HCT116 (cell line): ENCODE results near the gene GPR146. TPM values are rescaled to one million over a fixed set of nuclear protein-coding genes. Genes with fewer than 3 reads are reported as not detected.
A peak's percentile ranks its signal among the peaks of the same experiment; 100 is the strongest.

Experiments used
- ATAC-seq: fragments of 200-7000 bp; cut with Tn5 transposase; 2 replicates; pipeline ENCODE4 v1.9.1; 2020; ENCODE audit warnings: mild to moderate bottlenecking, moderate library complexity
- BruUV-seq: library from RNA; stranded (reverse); fragments of 400-500 nt; replicated peaks from 2 replicates; lab custom pipeline; 2021; lab: Mats Ljungman, UMichigan
- CTCF ChIA-PET: fragments of 300-600 bp; sonication (Branson Sonifier 250); formaldehyde crosslinking; loops from one replicate; lab custom pipeline; 2021; ENCODE audit warnings: antibody characterized with exemption; lab: Charles Lee
- POLR2A ChIA-PET: fragments of 300-600, 350-600 bp; sonication (Branson Sonifier 250); formaldehyde crosslinking; loops from one replicate; lab custom pipeline; 2021; ENCODE audit warnings: antibody characterized with exemption; lab: Charles Lee
- RAD21 ChIA-PET, 2 experiments: fragments of 300-600 bp; sonication (Branson Sonifier 250); formaldehyde crosslinking; loops; one replicate each; lab custom pipeline; 2023; ENCODE audit warnings: low total read pairs in 2 of 2; ENCODE audit not compliant: uncharacterized antibody in 2 of 2, unreplicated experiment in 2 of 2, low non-redundant PET in 1 of 2; lab: Charles Lee
- DNase-seq: peaks from one replicate; pipeline ENCODE4 v3.0.0-alpha.2; 2010; ENCODE audit warnings: low read depth, low spot score
- H2AFZ ChIP-seq: fragments of 200-600 bp; shearing (Covaris generic), sonication (generic); 2 replicates; pipeline ENCODE4 v1.6.1; 2017; ENCODE audit warnings: low read depth, mixed run types, mixed read lengths, antibody characterized with exemption, low read length; ENCODE audit not compliant: poor library complexity, severe bottlenecking
- H3K27ac ChIP-seq: 2 replicates; pipeline ENCODE4 v1.5.1; 2012; ENCODE audit warnings: low read depth, low read length
- H3K27me3 ChIP-seq: fragments of 200-600 bp; sonication (generic); 2 replicates; pipeline ENCODE4 v1.6.1; 2016; ENCODE audit warnings: mixed run types, low read length, mixed read lengths; ENCODE audit not compliant: insufficient read depth
- H3K36me3 ChIP-seq, 2 experiments: fragments of 200-500 bp in 1 of 2; fragments of 200-600 bp in 1 of 2; sonication (Bioruptor generic) in 1 of 2; sonication (generic) in 1 of 2; 2 replicates each; pipeline versions ENCODE4 v1.5.1 to v1.6.1; 2014 to 2016; ENCODE audit warnings: low read length in 2 of 2, inconsistent platforms in 1 of 2, mixed read lengths in 1 of 2, mixed run types in 1 of 2; ENCODE audit not compliant: insufficient read depth in 2 of 2, control insufficient read depth in 1 of 2
- H3K4me1 ChIP-seq, 2 experiments: fragments of 200-600 bp in 1 of 2; sonication (generic) in 1 of 2; 2 replicates each; pipeline versions ENCODE4 v1.5.1 to v1.6.1; 2012 to 2017; ENCODE audit warnings: low read length in 2 of 2, inconsistent platforms in 1 of 2, mild to moderate bottlenecking in 1 of 2, mixed read lengths in 1 of 2, mixed run types in 1 of 2, moderate library complexity in 1 of 2; ENCODE audit not compliant: insufficient read depth in 2 of 2, control insufficient read depth in 1 of 2
- H3K4me2 ChIP-seq: fragments of 200-600 bp; sonication (generic); 2 replicates; pipeline ENCODE4 v1.6.1; 2017; ENCODE audit warnings: mixed run types, low read length, mixed read lengths
- H3K4me3 ChIP-seq, 2 experiments: fragments of 200-600 bp in 1 of 2; sonication (generic) in 1 of 2; replicated peaks in 1 of 2; 2 replicates each; pipeline ENCODE4 v1.5.1; 2011 to 2016; ENCODE audit warnings: low read length in 2 of 2, control low read depth in 1 of 2, low read depth in 1 of 2, mild to moderate bottlenecking in 1 of 2, mixed read lengths in 1 of 2, mixed run types in 1 of 2
- H3K79me2 ChIP-seq: fragments of 200-600 bp; sonication (generic); 2 replicates; pipeline ENCODE4 v1.6.1; 2017; ENCODE audit warnings: mild to moderate bottlenecking, mixed run types, low read length, moderate library complexity, mixed read lengths; ENCODE audit not compliant: insufficient read depth
- H3K9ac ChIP-seq: fragments of 200-600 bp; sonication (generic); 2 replicates; pipeline ENCODE4 v1.6.1; 2016; ENCODE audit warnings: low read length, mixed read lengths
- H3K9me2 ChIP-seq: fragments of 200-600 bp; sonication (generic), shearing (Covaris generic); 2 replicates; pipeline ENCODE4 v1.6.1; 2017; ENCODE audit warnings: mixed run types, mild to moderate bottlenecking, moderate library complexity; ENCODE audit not compliant: insufficient read depth
- H3K9me3 ChIP-seq, 2 experiments: fragments of 200-500 bp in 1 of 2; fragments of 200-600 bp in 1 of 2; sonication (Bioruptor generic) in 1 of 2; sonication (generic) in 1 of 2; 2 replicates each; pipeline ENCODE4 v1.6.1; 2014 to 2017; ENCODE audit warnings: low read length in 2 of 2, mixed read lengths in 2 of 2, inconsistent platforms in 1 of 2, low read depth in 1 of 2, mild to moderate bottlenecking in 1 of 2, mixed run types in 1 of 2, moderate library complexity in 1 of 2; ENCODE audit not compliant: control insufficient read depth in 1 of 2, insufficient read depth in 1 of 2
- H4K20me1 ChIP-seq: fragments of 200-600 bp; sonication (generic), shearing (Covaris generic); 2 replicates; pipeline ENCODE4 v1.6.1; 2017; ENCODE audit warnings: mixed run types, mild to moderate bottlenecking, moderate library complexity; ENCODE audit not compliant: insufficient read depth
- CBX3 ChIP-seq: IDR thresholded peaks from 2 replicates; pipeline ENCODE4 v1.6.1; 2012; ENCODE audit warnings: low read depth
- EGR1 ChIP-seq: IDR thresholded peaks from 2 replicates; pipeline ENCODE4 v1.6.1; 2012; ENCODE audit warnings: low read depth
- ELF1 ChIP-seq: IDR thresholded peaks from 2 replicates; pipeline ENCODE4 v1.6.1; 2012; ENCODE audit warnings: low read depth, borderline replicate concordance
- FOSL1 ChIP-seq: IDR thresholded peaks from 2 replicates; pipeline ENCODE4 v1.6.1; 2012; ENCODE audit warnings: low read depth
- JUND ChIP-seq: IDR thresholded peaks from 2 replicates; pipeline ENCODE4 v1.6.1; 2012
- POLR2AphosphoS5 ChIP-seq: IDR thresholded peaks from 2 replicates; pipeline ENCODE4 v1.6.1; 2011; ENCODE audit warnings: mild to moderate bottlenecking, low read depth, low read length, moderate library complexity
- TCF7L2 ChIP-seq: IDR thresholded peaks from 2 replicates; pipeline ENCODE4 v1.7.0; 2011; ENCODE audit warnings: borderline replicate concordance, inconsistent platforms; ENCODE audit not compliant: insufficient read depth, insufficient read length; ENCODE audit errors: extremely low read depth
- ZFX ChIP-seq: fragments of 450-650 bp; IDR thresholded peaks from 2 replicates; pipeline ENCODE4 v1.6.1; 2017
- ZNF274 ChIP-seq: fragments of 200-500 bp; sonication (Bioruptor generic); IDR thresholded peaks from 2 replicates; pipeline ENCODE4 v1.6.1; 2014; ENCODE audit warnings: mild to moderate bottlenecking, low read depth, low read length, inconsistent platforms
- intact Hi-C: fragments of 100-400 bp; cut with micrococcal nuclease; formaldehyde crosslinking; loops from 2 replicates; pipeline ENCODE4 v1.10.0; 2022
- total RNA-seq: library from RNA; stranded (reverse); gene quantifications from one replicate; pipeline ENCODE4 v1.2.1, GENCODE V29; 2021; ENCODE audit not compliant: unreplicated experiment
- TF ChIP-seq, protein P1 (sequence below): IDR thresholded peaks from 2 replicates; pipeline ENCODE4 v1.6.1; 2011; ENCODE audit warnings: mild to moderate bottlenecking, low read length, moderate library complexity; ENCODE audit not compliant: insufficient replicate concordance; ENCODE audit errors: extremely low read depth
- TF ChIP-seq, protein P2 (sequence below): IDR thresholded peaks from 2 replicates; pipeline ENCODE4 v1.6.1; 2012
- TF ChIP-seq, protein P3 (sequence below), 3 experiments: fragments of 200-600 bp in 1 of 3; sonication (generic) in 1 of 3; IDR thresholded peaks in 2 of 3; conservative IDR thresholded peaks in 1 of 3; 2 replicates each; pipeline ENCODE4 v1.5.1; 2012 to 2017; ENCODE audit warnings: low read depth in 2 of 3, low read length in 2 of 3, antibody characterized with exemption in 1 of 3, borderline replicate concordance in 1 of 3, control low read depth in 1 of 3, mild to moderate bottlenecking in 1 of 3, mixed read lengths in 1 of 3, mixed run types in 1 of 3, moderate library complexity in 1 of 3; ENCODE audit not compliant: insufficient read depth in 1 of 3
- TF ChIP-seq, protein P4 (sequence below): IDR thresholded peaks from 2 replicates; pipeline ENCODE4 v1.6.1; 2012
- TF ChIP-seq, protein P5 (sequence below): IDR thresholded peaks from 2 replicates; pipeline ENCODE4 v1.6.1; 2012; ENCODE audit warnings: low read depth

Gene GPR146
- total RNA-seq, 1 experiment from 2014 or later = 2.4 TPM

DNA sequence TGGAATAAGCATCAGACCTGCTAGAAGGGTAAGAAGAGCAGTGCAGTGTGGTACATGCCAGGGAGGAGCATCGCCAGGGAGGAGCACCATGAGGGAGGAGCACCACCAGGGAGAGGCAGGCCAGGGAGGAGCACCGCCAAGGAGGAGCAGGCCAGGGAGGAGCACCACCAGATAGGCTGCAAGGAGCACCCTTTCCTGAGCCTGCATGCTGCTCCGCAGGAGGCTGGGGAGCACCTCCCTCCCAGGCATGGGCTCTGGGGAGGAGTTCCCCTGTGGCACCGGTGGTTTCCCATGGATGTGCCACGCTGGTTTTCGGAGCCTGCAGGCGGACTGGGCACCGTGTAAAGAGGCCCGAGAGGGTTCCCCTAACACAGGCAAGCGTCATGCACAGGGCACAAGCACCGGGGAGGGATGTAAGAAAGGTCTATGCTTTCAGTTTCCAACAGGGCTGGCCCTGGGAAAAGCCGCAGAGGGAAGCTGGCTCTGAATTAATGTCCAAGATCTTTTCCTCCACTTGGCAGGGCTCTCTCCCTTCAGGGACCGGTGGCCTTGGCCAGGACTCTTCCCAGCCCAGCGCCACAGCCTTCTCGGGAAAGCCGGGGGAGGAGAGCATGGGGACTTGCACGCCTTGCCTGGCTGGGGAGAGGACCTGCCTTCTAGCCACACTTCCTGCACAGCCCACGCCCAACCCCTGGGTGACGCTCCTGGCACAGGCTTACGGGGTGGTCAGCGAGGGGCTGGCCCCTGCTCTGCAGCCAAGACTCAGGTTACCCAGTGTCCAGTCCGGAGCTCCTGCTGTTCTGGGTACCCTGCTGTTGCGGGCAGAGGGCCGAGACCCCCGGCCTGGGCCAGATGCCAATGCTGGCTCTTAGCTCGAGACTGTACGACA is 32.1 kb downstream of the GPR146 start:
- intact Hi-C loops = no loop called here
- no peak overlapping the region for H3K9ac ChIP-seq
- ChIA-PET POLR2A (no interaction called here), CTCF (interaction anchor here (1.6 kb wide), 1 partner anchor 11 kb away, joined by 4 read pairs; no protein-coding TSS in a partner anchor), RAD21 (no interaction called here)
- no peaks in the 10 kb centered on the region for H3K9me2 ChIP-seq
- no peak for TF ChIP-seq ELF1
- TF ChIP-seq, protein P1, sequence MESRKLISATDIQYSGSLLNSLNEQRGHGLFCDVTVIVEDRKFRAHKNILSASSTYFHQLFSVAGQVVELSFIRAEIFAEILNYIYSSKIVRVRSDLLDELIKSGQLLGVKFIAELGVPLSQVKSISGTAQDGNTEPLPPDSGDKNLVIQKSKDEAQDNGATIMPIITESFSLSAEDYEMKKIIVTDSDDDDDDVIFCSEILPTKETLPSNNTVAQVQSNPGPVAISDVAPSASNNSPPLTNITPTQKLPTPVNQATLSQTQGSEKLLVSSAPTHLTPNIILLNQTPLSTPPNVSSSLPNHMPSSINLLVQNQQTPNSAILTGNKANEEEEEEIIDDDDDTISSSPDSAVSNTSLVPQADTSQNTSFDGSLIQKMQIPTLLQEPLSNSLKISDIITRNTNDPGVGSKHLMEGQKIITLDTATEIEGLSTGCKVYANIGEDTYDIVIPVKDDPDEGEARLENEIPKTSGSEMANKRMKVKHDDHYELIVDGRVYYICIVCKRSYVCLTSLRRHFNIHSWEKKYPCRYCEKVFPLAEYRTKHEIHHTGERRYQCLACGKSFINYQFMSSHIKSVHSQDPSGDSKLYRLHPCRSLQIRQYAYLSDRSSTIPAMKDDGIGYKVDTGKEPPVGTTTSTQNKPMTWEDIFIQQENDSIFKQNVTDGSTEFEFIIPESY = no peak
- no peak for TF ChIP-seq TCF7L2
- no peak for TF ChIP-seq ZFX
- TF ChIP-seq, protein P2, sequence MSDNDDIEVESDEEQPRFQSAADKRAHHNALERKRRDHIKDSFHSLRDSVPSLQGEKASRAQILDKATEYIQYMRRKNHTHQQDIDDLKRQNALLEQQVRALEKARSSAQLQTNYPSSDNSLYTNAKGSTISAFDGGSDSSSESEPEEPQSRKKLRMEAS = no peak
- TF ChIP-seq ZNF274 = no peak
- TF ChIP-seq CBX3 = no peak
- TF ChIP-seq, protein P3, sequence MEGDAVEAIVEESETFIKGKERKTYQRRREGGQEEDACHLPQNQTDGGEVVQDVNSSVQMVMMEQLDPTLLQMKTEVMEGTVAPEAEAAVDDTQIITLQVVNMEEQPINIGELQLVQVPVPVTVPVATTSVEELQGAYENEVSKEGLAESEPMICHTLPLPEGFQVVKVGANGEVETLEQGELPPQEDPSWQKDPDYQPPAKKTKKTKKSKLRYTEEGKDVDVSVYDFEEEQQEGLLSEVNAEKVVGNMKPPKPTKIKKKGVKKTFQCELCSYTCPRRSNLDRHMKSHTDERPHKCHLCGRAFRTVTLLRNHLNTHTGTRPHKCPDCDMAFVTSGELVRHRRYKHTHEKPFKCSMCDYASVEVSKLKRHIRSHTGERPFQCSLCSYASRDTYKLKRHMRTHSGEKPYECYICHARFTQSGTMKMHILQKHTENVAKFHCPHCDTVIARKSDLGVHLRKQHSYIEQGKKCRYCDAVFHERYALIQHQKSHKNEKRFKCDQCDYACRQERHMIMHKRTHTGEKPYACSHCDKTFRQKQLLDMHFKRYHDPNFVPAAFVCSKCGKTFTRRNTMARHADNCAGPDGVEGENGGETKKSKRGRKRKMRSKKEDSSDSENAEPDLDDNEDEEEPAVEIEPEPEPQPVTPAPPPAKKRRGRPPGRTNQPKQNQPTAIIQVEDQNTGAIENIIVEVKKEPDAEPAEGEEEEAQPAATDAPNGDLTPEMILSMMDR (IDR thresholded peaks at IDR 0.05 in 2 of 3, conservative IDR thresholded peaks at IDR 0.05 in 1 of 3; ENCODE audit: borderline replicate concordance in 1 of 3, insufficient read depth in 1 of 3, low read depth in 2 of 3, low read length in 2 of 3) = no peak
- no peak for TF ChIP-seq JUND
- TF ChIP-seq POLR2AphosphoS5 = no peak
- no peak for TF ChIP-seq FOSL1
- TF ChIP-seq EGR1 = no peak
- TF ChIP-seq, protein P4, sequence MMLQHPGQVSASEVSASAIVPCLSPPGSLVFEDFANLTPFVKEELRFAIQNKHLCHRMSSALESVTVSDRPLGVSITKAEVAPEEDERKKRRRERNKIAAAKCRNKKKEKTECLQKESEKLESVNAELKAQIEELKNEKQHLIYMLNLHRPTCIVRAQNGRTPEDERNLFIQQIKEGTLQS = no peak
- TF ChIP-seq, protein P5, sequence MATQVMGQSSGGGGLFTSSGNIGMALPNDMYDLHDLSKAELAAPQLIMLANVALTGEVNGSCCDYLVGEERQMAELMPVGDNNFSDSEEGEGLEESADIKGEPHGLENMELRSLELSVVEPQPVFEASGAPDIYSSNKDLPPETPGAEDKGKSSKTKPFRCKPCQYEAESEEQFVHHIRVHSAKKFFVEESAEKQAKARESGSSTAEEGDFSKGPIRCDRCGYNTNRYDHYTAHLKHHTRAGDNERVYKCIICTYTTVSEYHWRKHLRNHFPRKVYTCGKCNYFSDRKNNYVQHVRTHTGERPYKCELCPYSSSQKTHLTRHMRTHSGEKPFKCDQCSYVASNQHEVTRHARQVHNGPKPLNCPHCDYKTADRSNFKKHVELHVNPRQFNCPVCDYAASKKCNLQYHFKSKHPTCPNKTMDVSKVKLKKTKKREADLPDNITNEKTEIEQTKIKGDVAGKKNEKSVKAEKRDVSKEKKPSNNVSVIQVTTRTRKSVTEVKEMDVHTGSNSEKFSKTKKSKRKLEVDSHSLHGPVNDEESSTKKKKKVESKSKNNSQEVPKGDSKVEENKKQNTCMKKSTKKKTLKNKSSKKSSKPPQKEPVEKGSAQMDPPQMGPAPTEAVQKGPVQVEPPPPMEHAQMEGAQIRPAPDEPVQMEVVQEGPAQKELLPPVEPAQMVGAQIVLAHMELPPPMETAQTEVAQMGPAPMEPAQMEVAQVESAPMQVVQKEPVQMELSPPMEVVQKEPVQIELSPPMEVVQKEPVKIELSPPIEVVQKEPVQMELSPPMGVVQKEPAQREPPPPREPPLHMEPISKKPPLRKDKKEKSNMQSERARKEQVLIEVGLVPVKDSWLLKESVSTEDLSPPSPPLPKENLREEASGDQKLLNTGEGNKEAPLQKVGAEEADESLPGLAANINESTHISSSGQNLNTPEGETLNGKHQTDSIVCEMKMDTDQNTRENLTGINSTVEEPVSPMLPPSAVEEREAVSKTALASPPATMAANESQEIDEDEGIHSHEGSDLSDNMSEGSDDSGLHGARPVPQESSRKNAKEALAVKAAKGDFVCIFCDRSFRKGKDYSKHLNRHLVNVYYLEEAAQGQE = no peak
- peak; percentile 27 for ATAC-seq
- H4K20me1 ChIP-seq = no peaks in the 10 kb centered on the region
- no peaks in the 10 kb centered on the region for H3K27me3 ChIP-seq
- no peak overlapping the region for H3K27ac ChIP-seq
- no peak overlapping the region for H2AFZ ChIP-seq
- no peaks in the 10 kb centered on the region for H3K9me3 ChIP-seq
- H3K79me2 ChIP-seq = no peaks in the 10 kb centered on the region
- no peaks in the 10 kb centered on the region for H3K36me3 ChIP-seq
- H3K4me2 ChIP-seq = no peak overlapping the region
- H3K4me3 ChIP-seq = no peak overlapping the region
- DNase-seq = no peak
- no TSS peak for BruUV-seq
- H3K4me1 ChIP-seq = peaks cover 0 to 5% of the 10 kb centered on the region in 2 experiments; a peak in 2 of 4 replicates
